Glomerular endothelial cell (primary cell): Measurements from ENCODE around the gene SLC47A2. TPM values are rescaled to one million over a fixed set of nuclear protein-coding genes. Genes with fewer than 3 reads are reported as not detected.
"Not testable (repeated sequence)": the region's sequence is repeated elsewhere in the genome, so short reads cannot be mapped to it uniquely, and the experiment has no call there.

ENCODE experiments used
- DNase-seq: peaks from one replicate; pipeline ENCODE4 v3.0.0-alpha.2; 2011; ENCODE audit warnings: low read depth, low spot score; ENCODE audit errors: extremely low read depth
- total RNA-seq: library from RNA; depleted of rRNA; stranded (reverse); fragments of >200 nt; gene quantifications from 2 replicates; pipeline ENCODE4 v1.2.3, GENCODE V29; 2015

SLC47A2 gene, protein sequence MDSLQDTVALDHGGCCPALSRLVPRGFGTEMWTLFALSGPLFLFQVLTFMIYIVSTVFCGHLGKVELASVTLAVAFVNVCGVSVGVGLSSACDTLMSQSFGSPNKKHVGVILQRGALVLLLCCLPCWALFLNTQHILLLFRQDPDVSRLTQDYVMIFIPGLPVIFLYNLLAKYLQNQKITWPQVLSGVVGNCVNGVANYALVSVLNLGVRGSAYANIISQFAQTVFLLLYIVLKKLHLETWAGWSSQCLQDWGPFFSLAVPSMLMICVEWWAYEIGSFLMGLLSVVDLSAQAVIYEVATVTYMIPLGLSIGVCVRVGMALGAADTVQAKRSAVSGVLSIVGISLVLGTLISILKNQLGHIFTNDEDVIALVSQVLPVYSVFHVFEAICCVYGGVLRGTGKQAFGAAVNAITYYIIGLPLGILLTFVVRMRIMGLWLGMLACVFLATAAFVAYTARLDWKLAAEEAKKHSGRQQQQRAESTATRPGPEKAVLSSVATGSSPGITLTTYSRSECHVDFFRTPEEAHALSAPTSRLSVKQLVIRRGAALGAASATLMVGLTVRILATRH
- total RNA-seq = not detected in 2 replicates

- DNase-seq = no peak
Measured at GRCh38 chr17:19716108-19717030, at the start of gene SLC47A2. SLC47A2 (minus strand) TSS chr17:19716584; CDS start chr17:19716555, 29 bp downstream.

GRCh38 chr17:19766016-19766415 is 49.6 kb upstream of the SLC47A2 start:
- DNase-seq = no peak

GRCh38 chr17:19763991-19764390 is 47.6 kb upstream of the SLC47A2 start:
- not testable (repeated sequence) for DNase-seq

GRCh38 chr17:19763416-19763815 is 47.0 kb upstream of the SLC47A2 start:
- DNase-seq = no peak

GRCh38 chr17:19762515-19762961 is 46.2 kb upstream of the SLC47A2 start:
- DNase-seq = no peak

GRCh38 chr17:19760746-19761145 is 44.4 kb upstream of the SLC47A2 start:
- DNase-seq = no peak

DNA sequence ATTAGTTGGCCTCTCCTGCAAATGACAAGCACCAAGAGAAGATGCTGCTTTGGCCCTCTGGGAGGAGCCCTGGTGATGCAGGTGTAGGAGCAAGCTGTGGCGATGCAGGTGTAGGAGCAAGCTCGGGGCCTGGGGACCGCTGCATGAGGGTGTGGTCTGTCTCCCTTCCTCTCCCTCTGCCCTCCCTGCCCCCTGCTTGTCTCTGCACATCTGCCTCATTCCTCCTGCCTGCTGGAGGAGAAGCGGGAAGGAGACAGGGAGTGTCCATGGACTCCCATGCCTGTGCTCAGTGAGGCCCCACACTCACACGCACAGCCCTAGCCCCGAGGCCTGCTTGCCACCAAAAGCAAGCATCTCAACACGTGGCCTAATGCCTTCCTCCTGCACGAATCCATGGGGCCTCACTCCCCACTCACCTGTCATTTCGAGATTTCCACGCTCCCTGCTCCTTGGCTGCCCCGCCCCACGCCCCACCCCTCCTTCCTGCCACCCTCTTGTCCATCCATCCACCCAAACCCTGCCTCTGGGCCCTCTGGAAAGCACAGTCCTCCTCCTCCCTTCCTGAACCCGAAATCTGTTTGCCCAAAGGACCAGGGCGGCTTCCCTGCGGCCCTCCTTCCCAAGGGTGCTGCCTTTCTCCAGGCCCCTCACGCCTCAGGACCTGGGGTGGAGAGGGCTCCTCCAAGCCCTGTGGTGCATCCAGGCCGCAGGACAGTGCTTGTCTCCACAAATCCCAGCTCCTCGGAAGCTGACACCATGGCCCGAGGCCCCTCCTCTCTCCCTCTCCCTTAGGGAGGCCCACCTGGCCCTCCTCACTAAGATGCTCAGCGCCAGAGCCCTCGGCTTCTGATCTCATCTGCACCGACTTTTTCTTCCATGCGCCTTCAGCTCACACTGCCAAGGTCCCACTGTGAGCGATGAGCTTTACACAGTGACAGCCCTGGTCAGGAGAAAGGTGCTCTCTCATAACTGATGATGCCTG is 43.5 kb upstream of the SLC47A2 start:
- no peak for DNase-seq

GRCh38 chr17:19757536-19758180 is 41.3 kb upstream of the SLC47A2 start:
- DNase-seq = no peak

DNA sequence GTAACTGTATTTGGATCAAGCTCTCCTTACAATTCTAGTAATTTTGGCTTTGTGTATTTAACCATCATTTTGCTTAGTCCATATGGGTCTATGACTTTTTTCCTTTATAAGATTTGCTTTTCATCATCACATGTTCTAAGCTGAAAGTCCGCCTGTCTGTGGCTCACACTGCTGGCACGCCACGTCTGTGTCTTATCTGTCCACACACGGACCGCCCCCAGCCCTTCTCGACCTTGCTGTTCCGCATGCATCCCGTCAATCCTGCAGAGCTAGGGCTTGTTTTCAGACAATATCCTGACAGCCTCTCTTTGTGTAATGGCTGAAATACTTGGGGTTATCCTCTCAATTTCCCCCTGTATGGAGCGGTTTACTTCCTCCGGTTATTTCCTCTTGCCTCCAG is 40.2 kb upstream of the SLC47A2 start:
- no peak for DNase-seq

DNA sequence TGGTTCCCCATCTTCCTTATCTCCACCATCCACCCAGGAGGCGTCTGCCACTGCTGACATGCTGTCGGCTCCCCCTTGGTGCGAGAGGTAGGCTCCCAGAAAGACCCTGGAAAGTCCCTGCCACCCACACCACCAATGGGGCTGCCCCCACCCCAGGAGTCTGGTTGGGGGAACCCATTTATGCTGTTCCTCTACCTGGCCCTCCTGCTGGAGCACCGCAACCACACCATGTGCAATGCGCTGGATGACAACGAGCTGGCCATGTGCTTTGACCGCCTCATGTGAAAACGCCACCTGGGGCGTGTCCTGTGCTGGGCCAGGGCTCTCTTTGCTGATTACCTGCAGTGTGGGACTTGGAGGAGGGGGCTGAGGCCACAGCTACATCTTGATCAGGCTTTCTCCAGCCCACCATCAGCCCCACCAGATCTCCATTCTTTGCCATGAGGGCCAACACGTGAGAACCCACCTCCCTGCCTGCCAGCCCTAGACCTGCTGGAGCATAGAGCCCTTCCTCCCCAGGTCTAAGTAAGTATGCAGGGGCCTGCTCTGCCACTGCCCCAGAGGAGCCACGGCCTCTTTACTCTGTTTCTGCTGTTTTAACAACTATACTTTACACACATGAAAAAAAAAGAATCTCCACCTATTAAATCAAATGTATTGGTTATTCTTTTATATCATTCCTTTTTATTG is 39.6 kb upstream of the SLC47A2 start:
- no peak for DNase-seq

DNA sequence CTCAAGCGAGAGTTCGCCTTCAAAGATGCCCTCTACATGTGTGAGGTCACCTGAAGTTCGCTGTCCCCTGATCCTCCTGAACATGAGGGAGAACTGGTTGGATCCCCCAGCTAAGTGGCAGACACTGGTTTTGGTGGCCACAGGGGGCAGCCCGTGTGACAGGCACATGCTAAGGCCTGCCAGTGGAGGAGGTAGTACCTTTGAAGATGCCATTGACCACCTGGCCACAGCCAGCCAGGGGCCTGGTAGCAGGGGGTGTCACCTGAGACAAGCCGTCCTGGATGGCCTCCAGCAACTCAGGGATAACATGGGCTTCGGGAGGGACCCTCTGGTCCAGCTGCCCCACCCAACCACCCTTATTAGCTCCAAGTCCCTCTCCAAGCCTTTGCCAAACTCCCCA is 39.0 kb upstream of the SLC47A2 start:
- DNase-seq = no peak

- no peak for DNase-seq
Measured at GRCh38 chr17:19753661-19754463, 37.5 kb upstream of the SLC47A2 start.

DNA sequence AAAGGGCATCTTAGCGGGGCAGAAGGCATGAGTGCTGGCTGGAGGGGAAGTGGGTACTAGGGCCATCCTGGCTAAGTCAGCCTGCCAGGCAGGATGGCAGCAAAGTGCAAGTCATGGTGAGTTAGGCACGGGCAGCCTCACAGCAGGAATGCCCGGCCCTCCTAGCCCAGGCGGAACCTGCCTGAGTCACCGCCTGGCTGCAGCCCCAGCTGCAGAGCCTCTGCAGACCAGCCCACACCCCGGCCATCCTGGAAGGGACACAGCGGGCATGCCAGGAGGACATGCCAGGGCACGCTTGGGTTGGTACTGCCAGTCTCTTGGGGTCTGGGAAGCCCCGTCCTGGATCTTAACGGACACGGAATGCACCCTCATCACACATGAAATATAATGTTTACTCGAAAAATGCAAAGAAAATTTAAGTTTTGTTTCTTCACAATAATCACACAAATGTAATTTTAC is 36.7 kb upstream of the SLC47A2 start:
- no peak for DNase-seq

- no peak for DNase-seq
Measured at GRCh38 chr17:19752216-19753050, 36.0 kb upstream of the SLC47A2 start.

DNA sequence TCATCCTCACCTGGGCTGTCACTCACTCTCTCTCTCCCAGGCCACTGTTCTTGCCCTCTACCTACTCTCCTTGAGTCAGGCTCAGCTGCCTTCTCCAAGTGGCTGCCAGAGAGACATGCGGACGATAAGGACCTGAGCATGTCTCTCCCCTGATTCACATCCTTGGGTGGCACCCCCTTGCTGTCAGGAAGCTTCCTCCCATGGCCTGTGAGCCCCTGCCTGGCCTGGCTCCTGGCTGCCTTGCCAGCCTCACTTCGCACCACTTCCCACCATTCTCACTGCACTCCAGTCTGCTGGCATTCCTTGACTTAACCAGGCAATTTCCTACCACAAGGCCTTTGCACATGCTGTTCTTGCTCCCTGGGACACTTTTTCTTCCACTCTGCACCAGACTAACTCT is 34.5 kb upstream of the SLC47A2 start:
- no peak for DNase-seq

DNA sequence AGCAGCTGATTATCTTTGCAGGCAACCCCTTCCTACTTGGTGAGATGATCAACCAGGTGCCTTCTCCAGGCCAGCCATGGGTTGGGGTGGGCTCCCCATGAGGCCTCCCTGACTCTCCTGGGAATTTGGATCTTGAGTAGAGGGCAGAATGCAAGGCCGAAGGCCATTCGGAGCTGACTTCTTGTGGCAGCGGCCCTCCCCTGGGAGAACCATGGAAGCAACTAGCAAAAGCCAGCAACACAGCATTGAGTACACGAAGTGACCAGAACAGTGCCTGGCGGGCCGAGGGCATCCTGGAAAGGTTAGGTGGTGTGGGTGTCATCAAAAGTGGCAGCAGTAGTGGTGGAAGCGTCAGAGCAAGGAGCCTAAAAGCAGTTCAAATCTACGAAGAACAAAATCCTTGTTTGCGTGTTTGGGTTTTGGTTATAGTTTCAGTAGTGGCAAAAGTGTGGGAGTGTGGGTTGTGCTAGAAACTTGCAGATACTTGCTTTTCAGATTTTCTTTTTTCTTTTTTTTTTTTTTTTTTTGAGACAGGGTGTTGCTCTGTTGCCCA is 33.7 kb upstream of the SLC47A2 start:
- no peak for DNase-seq

GRCh38 chr17:19748807-19749193 is 32.4 kb upstream of the SLC47A2 start:
- no peak for DNase-seq
